ENCODE results near the gene RFC2. TPM values are rescaled to one million over a fixed set of nuclear protein-coding genes. Genes with fewer than 3 reads are reported as not detected.

Gene RFC2
- total and polyA plus RNA-seq, 2 experiments from 2014 or later: 23.1 to 33.2 TPM

DNA sequence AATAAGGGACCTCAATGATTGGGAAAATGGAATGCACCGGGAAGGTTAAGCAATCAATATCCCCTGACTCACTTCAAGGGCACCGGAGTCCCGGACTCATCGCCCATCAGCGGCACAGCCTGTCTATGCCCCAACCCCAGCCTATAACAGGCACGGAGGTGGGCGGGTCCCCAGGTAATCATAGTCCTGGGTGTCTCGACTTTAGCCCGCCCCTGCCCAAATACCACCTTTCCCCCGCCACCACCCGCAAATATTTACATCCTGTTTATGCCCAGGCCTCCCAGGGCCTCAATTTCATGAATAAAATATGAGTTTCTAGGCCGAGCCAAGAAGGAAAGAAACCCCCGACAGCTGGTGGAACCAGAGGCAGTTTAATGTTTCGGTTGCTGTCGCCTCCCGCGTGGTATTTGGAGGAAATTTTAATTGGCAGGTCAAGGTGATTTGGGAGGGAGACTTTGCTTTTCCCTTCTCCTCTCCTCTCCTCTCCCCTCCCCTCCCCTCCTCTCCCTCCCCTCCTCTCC lies 15.6 kb upstream of the RFC2 start:
- DNase-seq: peak; percentile 65
- H3K4me3 ChIP-seq: peak overlapping the region; percentile 78
- peak overlapping the region; percentile 97 for H2AFZ ChIP-seq
- no peak overlapping the region for H3K27ac ChIP-seq
- no peaks in the 10 kb centered on the region for H3K79me2 ChIP-seq (ENCODE audit: insufficient read depth)
- peaks cover 18% of the 10 kb centered on the region for H3K4me1 ChIP-seq (ENCODE audit: insufficient read depth)
- H3K36me3 ChIP-seq (ENCODE audit: low read depth): no peaks in the 10 kb centered on the region
- no peaks in the 10 kb centered on the region for H3K9me2 ChIP-seq (ENCODE audit: insufficient read depth)
- peak overlapping the region; percentile 96 for H3K4me2 ChIP-seq (ENCODE audit: unreplicated experiment)
- H3F3A ChIP-seq (ENCODE audit: insufficient read depth): peaks cover 14% of the 10 kb centered on the region
- TF ChIP-seq EZH2 (IDR thresholded peaks at IDR 0.05; ENCODE audit: insufficient read depth, poor library complexity, severe bottlenecking) (no peak), EZH2phosphoT487 (IDR thresholded peaks at IDR 0.05; ENCODE audit: insufficient read depth, low read depth) (no peak)
- in situ Hi-C loops (cut with MboI): no loop called here
- H3K27me3 ChIP-seq (replicated peaks; ENCODE audit: insufficient read depth): no peaks in the 10 kb centered on the region
- H4K20me1 ChIP-seq (ENCODE audit: insufficient read depth): no peaks in the 10 kb centered on the region
- whole genome bisulfite sequencing, 2 experiments (ENCODE audit: low coverage in 1 of 2, low lambda C conversion rate in 2 of 2, missing lambda C conversion rate in 2 of 2): 1 to 3% methylated on average over 17 of the region's 17 CpGs
- H3K9ac ChIP-seq: peak overlapping the region; percentile 70
- H3K9me3 ChIP-seq (ENCODE audit: low read depth): no peaks in the 10 kb centered on the region

DNA sequence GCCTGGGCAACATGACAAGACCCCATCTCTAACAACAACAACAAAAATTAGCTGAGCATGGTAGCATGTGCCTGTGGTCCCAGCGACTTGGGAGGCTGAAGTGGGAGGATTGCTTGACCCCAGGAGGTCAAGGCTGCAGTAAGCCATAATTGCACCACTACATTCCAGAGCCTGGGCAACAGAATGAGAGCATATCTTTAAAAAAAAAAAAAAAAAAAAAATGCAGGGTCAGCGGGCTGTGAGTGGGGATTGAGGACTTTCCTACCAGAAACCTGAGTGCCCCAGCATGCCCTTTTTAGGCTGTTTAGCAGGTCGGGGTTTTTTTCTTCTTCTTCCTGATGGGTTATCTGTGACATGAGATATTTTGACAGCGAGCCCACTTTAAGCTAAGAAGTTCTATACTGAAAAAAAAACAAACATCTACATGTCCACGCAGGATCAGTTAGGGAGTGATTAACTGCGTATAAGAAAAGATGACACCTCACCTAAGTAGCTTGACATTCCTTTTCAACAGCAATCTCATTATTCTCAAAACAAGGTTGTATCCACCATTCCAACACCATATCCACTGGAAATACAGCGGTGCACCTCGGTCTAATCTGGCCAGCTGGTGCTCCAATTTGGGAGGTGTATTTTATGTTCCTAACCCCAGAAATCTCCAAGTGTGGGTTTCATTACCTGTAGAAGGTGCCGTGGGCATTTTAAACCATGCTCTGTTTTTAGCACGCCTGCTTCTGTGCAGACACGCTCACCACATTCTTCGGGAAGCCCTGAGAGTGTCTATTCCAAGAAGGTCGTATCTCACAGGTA lies 13.8 kb upstream of the RFC2 start:
- H3K9me3 ChIP-seq (ENCODE audit: low read depth): no peaks in the 10 kb centered on the region
- H4K20me1 ChIP-seq (ENCODE audit: insufficient read depth): no peaks in the 10 kb centered on the region
- H3K36me3 ChIP-seq (ENCODE audit: low read depth): no peaks in the 10 kb centered on the region
- in situ Hi-C loops (cut with MboI): no loop called here
- no peak for DNase-seq
- peaks cover 12% of the 10 kb centered on the region for H3K4me1 ChIP-seq (ENCODE audit: insufficient read depth)
- no peak overlapping the region for H2AFZ ChIP-seq
- no peak for TF ChIP-seq EZH2phosphoT487 (IDR thresholded peaks at IDR 0.05; ENCODE audit: insufficient read depth, low read depth)
- TF ChIP-seq EZH2 (IDR thresholded peaks at IDR 0.05; ENCODE audit: insufficient read depth, poor library complexity, severe bottlenecking): no peak
- no peaks in the 10 kb centered on the region for H3K79me2 ChIP-seq (ENCODE audit: insufficient read depth)
- no peak overlapping the region for H3K4me3 ChIP-seq
- WGBS, 2 experiments (ENCODE audit: low coverage in 1 of 2, low lambda C conversion rate in 2 of 2, missing lambda C conversion rate in 2 of 2): 68% methylated on average over 13 of the region's 13 CpGs
- H3K27ac ChIP-seq: no peak overlapping the region
- H3K27me3 ChIP-seq (replicated peaks; ENCODE audit: insufficient read depth): no peaks in the 10 kb centered on the region
- no peak overlapping the region for H3K9ac ChIP-seq
- no peak overlapping the region for H3K4me2 ChIP-seq (ENCODE audit: unreplicated experiment)
- no peaks in the 10 kb centered on the region for H3K9me2 ChIP-seq (ENCODE audit: insufficient read depth)
- peaks cover 9% of the 10 kb centered on the region for H3F3A ChIP-seq (ENCODE audit: insufficient read depth)

DNA sequence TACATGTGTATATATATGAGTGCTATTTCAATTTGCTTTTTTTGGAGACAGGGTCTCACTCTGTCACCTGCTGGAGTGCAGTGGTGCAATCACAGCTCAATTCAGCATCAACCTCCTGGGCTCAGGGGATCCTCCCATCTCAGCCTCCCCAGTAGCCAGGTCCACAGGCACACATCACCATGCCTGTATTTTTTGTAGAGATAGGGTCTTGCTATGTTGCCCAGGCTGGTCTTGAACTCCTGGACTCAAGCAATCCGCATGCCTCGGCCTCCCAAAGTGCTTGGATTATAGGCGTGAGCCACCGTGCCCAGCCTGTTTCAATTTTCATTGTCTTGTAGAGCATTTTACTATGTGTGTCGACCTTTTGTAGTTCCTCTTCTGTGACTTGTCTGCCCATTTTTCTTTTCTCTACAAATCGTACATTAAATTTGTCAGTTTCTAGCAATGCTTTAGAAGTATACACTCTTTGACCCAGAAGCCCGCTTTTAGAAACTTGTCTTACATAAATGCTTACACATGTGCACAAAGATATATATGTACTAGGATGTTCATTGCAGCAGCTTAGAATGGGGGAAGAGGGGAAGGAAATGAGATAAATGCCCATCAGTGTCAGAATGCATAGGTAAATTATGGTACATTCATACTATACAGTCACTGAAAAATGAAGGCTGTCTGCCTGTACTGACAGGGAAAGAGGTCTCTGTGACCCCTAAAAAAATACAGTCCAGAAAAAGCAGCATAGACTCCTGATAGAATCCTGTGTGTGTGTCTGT lies 12.2 kb upstream of the RFC2 start:
- DNase-seq: no peak
- Histone ChIP-seq H3K4me2 (ENCODE audit: unreplicated experiment) (no peak overlapping the region), H3K9me2 (ENCODE audit: insufficient read depth) (no peaks in the 10 kb centered on the region), H3K9me3 (ENCODE audit: low read depth) (no peaks in the 10 kb centered on the region), H4K20me1 (ENCODE audit: insufficient read depth) (no peaks in the 10 kb centered on the region), H3K27ac (no peak overlapping the region), H3K9ac (no peak overlapping the region), H3K4me1 (ENCODE audit: insufficient read depth) (no peaks in the 10 kb centered on the region), H3K36me3 (ENCODE audit: low read depth) (no peaks in the 10 kb centered on the region), H3F3A (ENCODE audit: insufficient read depth) (no peaks in the 10 kb centered on the region; the same call in none of the 2 replicates), H3K4me3 (no peak overlapping the region), H3K27me3 (replicated peaks; ENCODE audit: insufficient read depth) (no peaks in the 10 kb centered on the region), H2AFZ (no peak overlapping the region), H3K79me2 (ENCODE audit: insufficient read depth) (no peaks in the 10 kb centered on the region)
- in situ Hi-C loops (cut with MboI): no loop called here
- no peak for TF ChIP-seq EZH2phosphoT487 (IDR thresholded peaks at IDR 0.05; ENCODE audit: insufficient read depth, low read depth)
- TF ChIP-seq EZH2 (IDR thresholded peaks at IDR 0.05; ENCODE audit: insufficient read depth, poor library complexity, severe bottlenecking): no peak
- WGBS, 2 experiments (ENCODE audit: low coverage in 1 of 2, low lambda C conversion rate in 2 of 2, missing lambda C conversion rate in 2 of 2): 54 to 55% methylated on average over 7 of the region's 7 CpGs

DNA sequence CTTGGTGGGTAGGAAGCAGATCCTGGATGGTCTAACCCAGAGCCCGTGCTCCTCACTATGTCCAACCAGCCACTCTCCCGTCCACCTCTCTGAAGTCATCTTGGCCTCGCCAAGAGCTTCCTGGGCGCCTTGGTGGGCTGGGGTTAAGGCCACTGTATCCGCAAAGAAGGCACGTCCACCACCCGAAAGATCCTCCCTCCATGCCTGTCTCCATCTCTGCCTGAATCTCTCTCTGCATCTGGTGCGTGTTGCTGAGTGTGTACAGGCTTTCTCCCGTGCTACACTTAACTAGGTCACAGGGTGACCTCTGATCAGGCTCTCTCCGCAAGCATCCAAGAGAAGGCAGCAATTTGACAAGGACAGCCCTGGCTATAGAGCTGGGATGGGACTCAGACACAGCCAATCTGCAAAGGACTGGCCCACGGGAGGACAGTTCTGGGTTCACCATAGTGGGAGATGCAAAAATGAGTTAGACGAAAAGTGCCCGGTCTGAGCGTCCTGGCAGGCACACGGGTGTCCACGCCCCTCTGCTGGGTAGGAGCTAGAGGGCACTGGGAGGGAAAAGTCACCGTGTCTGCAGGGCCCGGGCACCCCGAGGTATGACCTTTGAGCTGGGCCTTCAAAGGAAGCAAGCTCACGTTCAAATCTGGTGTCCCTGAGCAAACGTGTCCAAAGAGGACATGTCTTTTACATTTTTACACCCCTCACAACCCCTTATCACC lies 9.4 kb upstream of the RFC2 start:
- Histone ChIP-seq H3F3A (ENCODE audit: insufficient read depth) (no peaks in the 10 kb centered on the region; the same call in 1 of the 2 replicates), H2AFZ (no peak overlapping the region), H4K20me1 (ENCODE audit: insufficient read depth) (no peaks in the 10 kb centered on the region), H3K4me1 (ENCODE audit: insufficient read depth) (no peaks in the 10 kb centered on the region), H3K9me2 (ENCODE audit: insufficient read depth) (no peaks in the 10 kb centered on the region), H3K4me3 (no peak overlapping the region), H3K9me3 (ENCODE audit: low read depth) (no peaks in the 10 kb centered on the region), H3K79me2 (ENCODE audit: insufficient read depth) (no peaks in the 10 kb centered on the region), H3K4me2 (ENCODE audit: unreplicated experiment) (no peak overlapping the region), H3K36me3 (ENCODE audit: low read depth) (no peaks in the 10 kb centered on the region), H3K27ac (no peak overlapping the region), H3K27me3 (replicated peaks; ENCODE audit: insufficient read depth) (no peaks in the 10 kb centered on the region), H3K9ac (no peak overlapping the region)
- in situ Hi-C loops (cut with MboI): no loop called here
- TF ChIP-seq EZH2phosphoT487 (IDR thresholded peaks at IDR 0.05; ENCODE audit: insufficient read depth, low read depth) (no peak), EZH2 (IDR thresholded peaks at IDR 0.05; ENCODE audit: insufficient read depth, poor library complexity, severe bottlenecking) (no peak)
- DNase-seq: no peak
- WGBS, 2 experiments (ENCODE audit: low coverage in 1 of 2, low lambda C conversion rate in 2 of 2, missing lambda C conversion rate in 2 of 2): 73 to 78% methylated on average over 19 to 21 of the region's 21 CpGs

Data from GM23248 (cell line).